Inferior parietal cortex (tissue), 1 donor: Measurements from ENCODE around the gene KRT71.

ENCODE experiments used
- DNase-seq: peaks from one replicate; pipeline ENCODE4 v3.0.0-alpha.2; 2016; ENCODE audit errors: extremely low spot score

The KRT71 gene

GRCh38 chr12:52539083-52539820, 13.7 kb downstream of the KRT71 start:
- no peak for DNase-seq

GRCh38 chr12:52537101-52537500, 15.8 kb downstream of the KRT71 start:
- DNase-seq, result no peak

GRCh38 chr12:52535574-52535973, 17.4 kb downstream of the KRT71 start:
- no peak for DNase-seq

GRCh38 chr12:52534482-52534881, 18.5 kb downstream of the KRT71 start:
- no peak for DNase-seq

- DNase-seq, result no peak
Measured at GRCh38 chr12:52533686-52534470, 19.1 kb downstream of the KRT71 start.

GRCh38 chr12:52532636-52533035, 20.3 kb downstream of the KRT71 start:
- DNase-seq, result no peak

- no peak for DNase-seq
Measured at GRCh38 chr12:52531566-52532300, 21.2 kb downstream of the KRT71 start.

- no peak for DNase-seq
Measured at GRCh38 chr12:52530905-52531304, 22.0 kb downstream of the KRT71 start.

- DNase-seq, result no peak
Measured at GRCh38 chr12:52530366-52530765, 22.6 kb downstream of the KRT71 start.

GRCh38 chr12:52529846-52530245, 23.1 kb downstream of the KRT71 start:
- DNase-seq, result no peak

- DNase-seq, result no peak
Measured at GRCh38 chr12:52529417-52529816, 23.5 kb downstream of the KRT71 start.

- DNase-seq, result no peak
Measured at GRCh38 chr12:52528641-52529143, 24.3 kb downstream of the KRT71 start.

GRCh38 chr12:52527121-52527800, 25.7 kb downstream of the KRT71 start:
- no peak for DNase-seq

- DNase-seq, result no peak
Measured at GRCh38 chr12:52526511-52526951, 26.4 kb downstream of the KRT71 start.

GRCh38 chr12:52525661-52526499, 27.1 kb downstream of the KRT71 start:
- DNase-seq, result no peak

GRCh38 chr12:52524898-52525591, 27.9 kb downstream of the KRT71 start:
- no peak for DNase-seq

- DNase-seq, result no peak
Measured at GRCh38 chr12:52524241-52524897, 28.6 kb downstream of the KRT71 start.

- no peak for DNase-seq
Measured at GRCh38 chr12:52523824-52524223, 29.1 kb downstream of the KRT71 start.

- no peak for DNase-seq
Measured at GRCh38 chr12:52522346-52523011, 30.5 kb downstream of the KRT71 start.
